GM12878 (cell line): ENCODE results near the gene PPIL6. TPM values are rescaled to one million over a fixed set of nuclear protein-coding genes. Genes with fewer than 3 reads are reported as not detected.

Source experiments
- BHLHE40 ChIP-seq, 2 experiments: fragments of 450-650 bp in 1 of 2; IDR thresholded peaks; 2 replicates each; pipeline ENCODE4 v1.6.1; 2011 to 2017; ENCODE audit warnings: low read depth in 2 of 2, borderline replicate concordance in 1 of 2, improper control_type of control experiment in 1 of 2, low read length in 1 of 2, mild to moderate bottlenecking in 1 of 2
- CHD1 ChIP-seq: IDR thresholded peaks from 2 replicates; pipeline ENCODE4 v1.6.1; 2012; ENCODE audit warnings: low read depth, low read length, improper control_type of control experiment
- EGR1 ChIP-seq, 2 experiments: IDR thresholded peaks; 1 replicate in 1 of 2; 2 replicates in 1 of 2; pipeline ENCODE4 v1.6.1; 2011 to 2012; ENCODE audit warnings: low read depth in 2 of 2, low read length in 2 of 2, borderline replicate concordance in 1 of 2, mild to moderate bottlenecking in 1 of 2, moderate library complexity in 1 of 2
- HCFC1 ChIP-seq: fragments of 150-350 bp; IDR thresholded peaks from 2 replicates; pipeline ENCODE4 v1.6.1; 2014; ENCODE audit warnings: low read length
- HDAC6 ChIP-seq: fragments of 200-600 bp; sonication (generic); IDR thresholded peaks from one replicate; pipeline ENCODE4 v1.8.0; 2017; ENCODE audit warnings: antibody characterized with exemption; ENCODE audit not compliant: unreplicated experiment
- MTA3 ChIP-seq: IDR thresholded peaks from 2 replicates; pipeline ENCODE4 v1.6.1; 2012; ENCODE audit warnings: low read length, inconsistent platforms, borderline replicate concordance
- NFYA ChIP-seq: IDR thresholded peaks from 2 replicates; pipeline ENCODE4 v1.6.1; 2011; ENCODE audit warnings: low read depth, mild to moderate bottlenecking, low read length, improper control_type of control experiment, borderline replicate concordance
- RAD21 ChIP-seq: IDR thresholded peaks from 2 replicates; pipeline ENCODE4 v1.6.1; 2011; ENCODE audit warnings: mild to moderate bottlenecking, low read depth, low read length, moderate library complexity; ENCODE audit not compliant: insufficient read depth
- RUNX3 ChIP-seq: IDR thresholded peaks from 2 replicates; pipeline ENCODE4 v1.6.1; 2012; ENCODE audit warnings: low read length, inconsistent platforms
- STAT1 ChIP-seq: fragments of 450-650 bp; conservative IDR thresholded peaks from 2 replicates; pipeline ENCODE4 v1.6.1; 2014; ENCODE audit warnings: antibody characterized with exemption, mild to moderate bottlenecking
- TAF1 ChIP-seq: IDR thresholded peaks from 2 replicates; pipeline ENCODE4 v1.6.1; 2011; ENCODE audit warnings: mild to moderate bottlenecking, low read depth, low read length, borderline replicate concordance
- YY1 ChIP-seq: IDR thresholded peaks from 2 replicates; pipeline ENCODE4 v1.6.1; 2011; ENCODE audit warnings: low read depth, mild to moderate bottlenecking, low read length
- polyA plus RNA-seq, 11 experiments: library from polyadenylated mRNA; depleted of rRNA in 4 of 11; unstranded in 6 of 11; stranded (reverse) in 5 of 11; fragments of >200 nt; fragmentation: Nextera tagmentation in 4 of 11; fragmentation: Illumina TruSeq in 1 of 11; extraction: Ambion mirVana in 4 of 11; extraction: Trizol in 1 of 11; gene quantifications; 1 replicate in 1 of 11; 2 replicates in 10 of 11; pipeline versions ENCODE4 v1.2.1 to v1.2.3, GENCODE V29; 2011 to 2016; ENCODE audit warnings: inconsistent platforms in 2 of 11, missing spikeins in 2 of 11, low read depth in 1 of 11
- total RNA-seq, 4 experiments: library from RNA; depleted of rRNA in 3 of 4; stranded (reverse); fragments of >200 nt in 3 of 4; fragmentation: Illumina TruSeq in 1 of 4; extraction: Trizol in 1 of 4; gene quantifications; 2 replicates each; pipeline versions ENCODE4 v1.2.1 to v1.2.3, GENCODE V29; 2013 to 2021
- TF ChIP-seq, protein P1 (sequence below): IDR thresholded peaks from 2 replicates; pipeline ENCODE4 v1.6.1; 2011; ENCODE audit warnings: mild to moderate bottlenecking, low read depth, low read length, moderate library complexity; ENCODE audit not compliant: insufficient replicate concordance
- TF ChIP-seq, protein P2 (sequence below): fragments of 450-650 bp; IDR thresholded peaks from 2 replicates; pipeline ENCODE4 v1.6.1; 2017; ENCODE audit warnings: mild to moderate bottlenecking, moderate library complexity
- TF ChIP-seq, protein P3 (sequence below): fragments of 450-650 bp; IDR thresholded peaks from 2 replicates; pipeline ENCODE4 v1.6.1; 2016; ENCODE audit warnings: mild to moderate bottlenecking
- TF ChIP-seq, protein P4 (sequence below): IDR thresholded peaks from 2 replicates; pipeline ENCODE4 v1.6.1; 2011; ENCODE audit warnings: low read depth, mild to moderate bottlenecking, low read length, moderate library complexity, borderline replicate concordance; ENCODE audit errors: extremely low read depth
- TF ChIP-seq, protein P5 (sequence below): fragments of 450-650 bp; conservative IDR thresholded peaks from 2 replicates; pipeline ENCODE4 v1.6.1; 2017; ENCODE audit warnings: mild to moderate bottlenecking, moderate library complexity
- TF ChIP-seq, protein P6 (sequence below): fragments of 450-650 bp; IDR thresholded peaks from 2 replicates; pipeline ENCODE4 v1.6.1; 2017; ENCODE audit warnings: borderline replicate concordance

PPIL6 gene
- total and polyA plus RNA-seq, 10 of the 15 experiments (the other 5 are each of a cell fraction or from before 2014, with no cell fraction given), result 0.01 to 0.26 (median 0.12) TPM; not detected in 5

DNA sequence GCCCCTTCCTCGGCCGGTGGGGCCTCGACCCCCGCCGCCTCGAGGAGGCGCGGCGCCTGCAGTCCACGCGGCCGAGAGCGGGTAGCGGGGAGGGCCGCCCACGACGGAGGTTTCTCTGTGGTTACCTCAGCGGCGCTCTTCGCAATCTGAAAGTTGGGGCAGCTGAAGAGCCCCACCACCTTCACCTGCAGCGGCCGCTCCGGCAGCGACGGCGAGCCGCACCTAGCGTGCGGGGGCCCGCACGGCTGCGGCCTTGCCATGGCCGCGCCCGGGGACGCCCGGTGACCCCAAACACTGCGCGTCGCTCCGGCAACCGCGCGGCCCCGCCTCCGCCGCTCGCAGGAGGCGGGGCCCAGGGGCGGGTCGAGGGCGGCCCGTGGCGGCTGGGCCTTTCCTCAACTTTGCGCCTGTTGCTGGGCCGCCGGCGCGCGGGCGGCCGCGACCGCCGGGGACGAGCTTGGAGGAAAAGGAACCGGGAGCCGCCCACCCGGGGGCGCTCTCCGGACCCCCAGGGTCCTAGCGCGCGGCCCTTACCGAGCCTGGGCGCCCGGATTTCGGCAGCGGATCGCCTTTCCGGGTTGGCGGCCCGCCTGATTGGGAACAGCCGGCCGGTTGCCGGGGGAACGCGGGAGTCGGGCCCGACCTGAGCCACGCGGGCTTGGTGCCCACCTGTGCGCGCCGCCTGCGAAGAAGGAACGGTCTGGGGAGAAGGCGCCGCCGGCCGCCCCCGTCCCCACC, at the start of gene PPIL6, which contains the start of gene SMPD2 (continued):
- TF ChIP-seq, protein P1, sequence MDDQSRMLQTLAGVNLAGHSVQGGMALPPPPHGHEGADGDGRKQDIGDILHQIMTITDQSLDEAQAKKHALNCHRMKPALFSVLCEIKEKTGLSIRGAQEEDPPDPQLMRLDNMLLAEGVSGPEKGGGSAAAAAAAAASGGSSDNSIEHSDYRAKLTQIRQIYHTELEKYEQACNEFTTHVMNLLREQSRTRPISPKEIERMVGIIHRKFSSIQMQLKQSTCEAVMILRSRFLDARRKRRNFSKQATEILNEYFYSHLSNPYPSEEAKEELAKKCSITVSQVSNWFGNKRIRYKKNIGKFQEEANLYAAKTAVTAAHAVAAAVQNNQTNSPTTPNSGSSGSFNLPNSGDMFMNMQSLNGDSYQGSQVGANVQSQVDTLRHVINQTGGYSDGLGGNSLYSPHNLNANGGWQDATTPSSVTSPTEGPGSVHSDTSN, result no peak
- TF ChIP-seq, protein P2, sequence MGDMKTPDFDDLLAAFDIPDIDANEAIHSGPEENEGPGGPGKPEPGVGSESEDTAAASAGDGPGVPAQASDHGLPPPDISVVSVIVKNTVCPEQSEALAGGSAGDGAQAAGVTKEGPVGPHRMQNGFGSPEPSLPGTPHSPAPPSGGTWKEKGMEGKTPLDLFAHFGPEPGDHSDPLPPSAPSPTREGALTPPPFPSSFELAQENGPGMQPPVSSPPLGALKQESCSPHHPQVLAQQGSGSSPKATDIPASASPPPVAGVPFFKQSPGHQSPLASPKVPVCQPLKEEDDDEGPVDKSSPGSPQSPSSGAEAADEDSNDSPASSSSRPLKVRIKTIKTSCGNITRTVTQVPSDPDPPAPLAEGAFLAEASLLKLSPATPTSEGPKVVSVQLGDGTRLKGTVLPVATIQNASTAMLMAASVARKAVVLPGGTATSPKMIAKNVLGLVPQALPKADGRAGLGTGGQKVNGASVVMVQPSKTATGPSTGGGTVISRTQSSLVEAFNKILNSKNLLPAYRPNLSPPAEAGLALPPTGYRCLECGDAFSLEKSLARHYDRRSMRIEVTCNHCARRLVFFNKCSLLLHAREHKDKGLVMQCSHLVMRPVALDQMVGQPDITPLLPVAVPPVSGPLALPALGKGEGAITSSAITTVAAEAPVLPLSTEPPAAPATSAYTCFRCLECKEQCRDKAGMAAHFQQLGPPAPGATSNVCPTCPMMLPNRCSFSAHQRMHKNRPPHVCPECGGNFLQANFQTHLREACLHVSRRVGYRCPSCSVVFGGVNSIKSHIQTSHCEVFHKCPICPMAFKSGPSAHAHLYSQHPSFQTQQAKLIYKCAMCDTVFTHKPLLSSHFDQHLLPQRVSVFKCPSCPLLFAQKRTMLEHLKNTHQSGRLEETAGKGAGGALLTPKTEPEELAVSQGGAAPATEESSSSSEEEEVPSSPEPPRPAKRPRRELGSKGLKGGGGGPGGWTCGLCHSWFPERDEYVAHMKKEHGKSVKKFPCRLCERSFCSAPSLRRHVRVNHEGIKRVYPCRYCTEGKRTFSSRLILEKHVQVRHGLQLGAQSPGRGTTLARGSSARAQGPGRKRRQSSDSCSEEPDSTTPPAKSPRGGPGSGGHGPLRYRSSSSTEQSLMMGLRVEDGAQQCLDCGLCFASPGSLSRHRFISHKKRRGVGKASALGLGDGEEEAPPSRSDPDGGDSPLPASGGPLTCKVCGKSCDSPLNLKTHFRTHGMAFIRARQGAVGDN, result peak; percentile 90
- TF ChIP-seq RAD21 (no peak), HCFC1 (0 out of 2 replicates have a peak, but pooled peaks have one; percentile 34), NFYA (no peak), BHLHE40 (IDR thresholded peaks at IDR 0.05; ENCODE audit: borderline replicate concordance in 1 of 2, low read depth in 2 of 2, low read length in 1 of 2) (peak in 1 of 2 experiments; percentile 75; a peak in 2 of 4 replicates), EGR1 (IDR thresholded peaks at IDR 0.05; ENCODE audit: borderline replicate concordance in 1 of 2, low read depth in 2 of 2, low read length in 2 of 2) (peak in 1 of 2 experiments; percentile 93; a peak in 2 of 3 replicates), HDAC6 (no peak), RUNX3 (peak; percentile 46; the same call in 1 of the 2 replicates), TAF1 (no peak), YY1 (peak; percentile 88), STAT1 (no peak), MTA3 (no peak), CHD1 (no peak; the same call in 1 of the 2 replicates)
- TF ChIP-seq, protein P3, sequence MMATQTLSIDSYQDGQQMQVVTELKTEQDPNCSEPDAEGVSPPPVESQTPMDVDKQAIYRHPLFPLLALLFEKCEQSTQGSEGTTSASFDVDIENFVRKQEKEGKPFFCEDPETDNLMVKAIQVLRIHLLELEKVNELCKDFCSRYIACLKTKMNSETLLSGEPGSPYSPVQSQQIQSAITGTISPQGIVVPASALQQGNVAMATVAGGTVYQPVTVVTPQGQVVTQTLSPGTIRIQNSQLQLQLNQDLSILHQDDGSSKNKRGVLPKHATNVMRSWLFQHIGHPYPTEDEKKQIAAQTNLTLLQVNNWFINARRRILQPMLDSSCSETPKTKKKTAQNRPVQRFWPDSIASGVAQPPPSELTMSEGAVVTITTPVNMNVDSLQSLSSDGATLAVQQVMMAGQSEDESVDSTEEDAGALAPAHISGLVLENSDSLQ, result no peak
- TF ChIP-seq, protein P4, sequence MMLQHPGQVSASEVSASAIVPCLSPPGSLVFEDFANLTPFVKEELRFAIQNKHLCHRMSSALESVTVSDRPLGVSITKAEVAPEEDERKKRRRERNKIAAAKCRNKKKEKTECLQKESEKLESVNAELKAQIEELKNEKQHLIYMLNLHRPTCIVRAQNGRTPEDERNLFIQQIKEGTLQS, result no peak
- TF ChIP-seq, protein P5, sequence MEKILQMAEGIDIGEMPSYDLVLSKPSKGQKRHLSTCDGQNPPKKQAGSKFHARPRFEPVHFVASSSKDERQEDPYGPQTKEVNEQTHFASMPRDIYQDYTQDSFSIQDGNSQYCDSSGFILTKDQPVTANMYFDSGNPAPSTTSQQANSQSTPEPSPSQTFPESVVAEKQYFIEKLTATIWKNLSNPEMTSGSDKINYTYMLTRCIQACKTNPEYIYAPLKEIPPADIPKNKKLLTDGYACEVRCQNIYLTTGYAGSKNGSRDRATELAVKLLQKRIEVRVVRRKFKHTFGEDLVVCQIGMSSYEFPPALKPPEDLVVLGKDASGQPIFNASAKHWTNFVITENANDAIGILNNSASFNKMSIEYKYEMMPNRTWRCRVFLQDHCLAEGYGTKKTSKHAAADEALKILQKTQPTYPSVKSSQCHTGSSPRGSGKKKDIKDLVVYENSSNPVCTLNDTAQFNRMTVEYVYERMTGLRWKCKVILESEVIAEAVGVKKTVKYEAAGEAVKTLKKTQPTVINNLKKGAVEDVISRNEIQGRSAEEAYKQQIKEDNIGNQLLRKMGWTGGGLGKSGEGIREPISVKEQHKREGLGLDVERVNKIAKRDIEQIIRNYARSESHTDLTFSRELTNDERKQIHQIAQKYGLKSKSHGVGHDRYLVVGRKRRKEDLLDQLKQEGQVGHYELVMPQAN, result peak; percentile 95
- TF ChIP-seq, protein P6, sequence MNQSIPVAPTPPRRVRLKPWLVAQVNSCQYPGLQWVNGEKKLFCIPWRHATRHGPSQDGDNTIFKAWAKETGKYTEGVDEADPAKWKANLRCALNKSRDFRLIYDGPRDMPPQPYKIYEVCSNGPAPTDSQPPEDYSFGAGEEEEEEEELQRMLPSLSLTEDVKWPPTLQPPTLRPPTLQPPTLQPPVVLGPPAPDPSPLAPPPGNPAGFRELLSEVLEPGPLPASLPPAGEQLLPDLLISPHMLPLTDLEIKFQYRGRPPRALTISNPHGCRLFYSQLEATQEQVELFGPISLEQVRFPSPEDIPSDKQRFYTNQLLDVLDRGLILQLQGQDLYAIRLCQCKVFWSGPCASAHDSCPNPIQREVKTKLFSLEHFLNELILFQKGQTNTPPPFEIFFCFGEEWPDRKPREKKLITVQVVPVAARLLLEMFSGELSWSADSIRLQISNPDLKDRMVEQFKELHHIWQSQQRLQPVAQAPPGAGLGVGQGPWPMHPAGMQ, result no peak
